HG02571 (cell line): ENCODE measurements around the gene STXBP5.
"Not testable (repeated sequence)": the region's sequence is repeated elsewhere in the genome, so short reads cannot be mapped to it uniquely, and the experiment has no call there.

Experiments used
- ATAC-seq: cut with Tn5 transposase; IDR thresholded peaks from one replicate; pipeline ENCODE4 v1.9.1; 2021; ENCODE audit warnings: mild to moderate bottlenecking, moderate library complexity; ENCODE audit not compliant: unreplicated experiment

STXBP5 gene

GRCh38 chr6:147372806-147373205 lies 168.6 kb downstream of the STXBP5 start:
- no peak for ATAC-seq

GRCh38 chr6:147378819-147379218 lies 174.6 kb downstream of the STXBP5 start:
- ATAC-seq = no peak

DNA sequence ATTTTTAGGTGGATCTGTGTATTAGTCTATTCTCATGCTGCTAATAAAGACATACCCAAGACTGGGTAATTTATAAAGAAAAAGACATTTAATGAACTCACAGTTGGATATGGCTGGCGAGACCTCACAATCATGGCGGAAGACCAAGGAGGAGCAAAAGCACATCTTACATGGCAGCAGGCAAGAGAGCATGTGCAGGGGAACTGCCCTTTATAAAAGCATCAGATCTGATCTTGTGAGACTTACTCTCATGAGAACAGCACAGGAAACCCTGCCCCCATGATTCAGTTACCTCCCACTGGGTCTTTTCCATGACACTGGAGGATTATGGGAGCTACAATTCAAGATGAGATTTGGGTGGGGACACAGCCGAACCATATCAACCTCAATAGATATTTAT lies 176.6 kb downstream of the STXBP5 start:
- ATAC-seq = not testable (repeated sequence)

- no peak for ATAC-seq
Observed at GRCh38 chr6:147381712-147382111, 177.5 kb downstream of the STXBP5 start.

- no peak for ATAC-seq
Observed at GRCh38 chr6:147382945-147383554, 178.8 kb downstream of the STXBP5 start.

DNA sequence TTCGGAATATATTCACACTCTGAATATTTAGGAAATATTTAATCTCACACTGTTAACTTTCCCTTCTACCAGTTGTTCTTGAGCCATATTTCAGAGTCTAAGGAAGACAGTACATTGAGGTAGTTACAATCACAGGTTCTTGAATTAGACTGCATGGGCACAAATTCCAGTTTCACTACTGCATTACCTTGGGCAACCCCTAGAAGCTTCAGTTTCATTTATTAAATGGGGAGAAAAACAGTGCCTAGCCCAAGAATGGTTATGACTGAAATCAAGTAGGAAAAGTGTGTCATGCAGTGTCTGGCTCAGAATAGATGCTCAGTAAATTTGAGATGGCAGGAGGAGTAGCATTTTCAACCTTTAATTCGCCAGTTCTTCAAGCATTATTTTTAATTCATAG lies 179.8 kb downstream of the STXBP5 start:
- peak; percentile 61 for ATAC-seq

- peak; percentile 66 for ATAC-seq
Observed at GRCh38 chr6:147384737-147385710, 180.8 kb downstream of the STXBP5 start.

- no peak for ATAC-seq
Observed at GRCh38 chr6:147389463-147389862, 185.2 kb downstream of the STXBP5 start.

DNA sequence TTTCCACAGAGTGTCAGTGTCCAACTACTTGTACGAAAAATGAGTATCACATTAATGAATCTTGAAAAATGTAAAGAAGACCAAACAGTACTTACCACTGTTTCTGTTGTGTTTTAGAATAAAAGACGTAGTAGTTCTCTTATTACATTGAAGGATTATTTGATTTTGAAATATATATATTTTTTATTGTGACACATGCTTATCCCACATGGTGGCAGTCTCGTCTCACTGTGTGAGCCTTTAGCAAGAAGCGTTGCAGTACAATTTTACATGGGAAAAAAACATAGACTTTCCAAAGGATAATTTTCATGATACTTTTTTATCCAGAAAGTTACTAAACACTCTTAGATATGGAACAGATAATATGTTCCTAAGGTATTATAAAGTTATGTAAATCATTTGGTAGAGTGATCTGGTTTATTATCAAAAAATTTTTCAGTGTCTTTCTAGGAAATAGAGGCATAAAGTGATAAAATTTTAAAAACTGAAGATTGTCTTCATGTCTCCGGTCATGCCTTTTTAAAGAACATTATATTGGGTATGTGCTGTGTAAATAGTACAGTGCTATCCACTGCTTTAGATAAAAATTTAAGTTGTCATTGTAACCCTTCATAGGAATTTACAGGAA lies 186.8 kb downstream of the STXBP5 start:
- ATAC-seq = no peak

DNA sequence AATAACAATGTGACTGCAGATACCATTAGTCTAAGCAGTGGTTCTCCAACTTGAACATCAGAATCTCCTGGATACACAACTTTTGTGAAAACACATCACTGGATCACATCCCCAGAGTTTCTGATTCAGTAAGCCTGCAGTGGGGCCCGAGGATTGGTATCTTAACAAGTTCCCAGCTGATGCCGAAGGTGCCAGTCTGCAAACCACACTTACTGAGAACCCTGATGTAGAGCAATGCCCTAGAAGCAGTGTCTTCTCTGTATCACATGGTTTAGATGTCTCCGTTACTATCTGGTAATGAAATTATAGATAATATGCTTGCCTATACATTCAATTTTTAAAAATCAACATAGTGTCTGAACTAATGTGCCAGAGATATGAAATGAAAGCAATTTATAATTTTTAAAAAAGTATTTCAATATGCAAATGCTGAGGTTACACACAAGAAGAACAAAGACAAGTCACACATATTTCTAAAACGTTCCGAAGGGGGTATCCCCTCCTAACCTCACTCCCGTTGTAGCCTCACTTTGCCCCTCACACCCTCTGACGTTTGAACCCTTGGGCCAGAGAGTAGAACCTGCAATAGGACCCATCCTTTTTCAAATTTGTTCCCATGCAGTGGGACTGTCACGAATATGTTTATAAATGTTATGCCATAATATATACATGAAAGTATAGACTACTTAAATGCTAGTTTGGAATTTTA lies 188.9 kb downstream of the STXBP5 start:
- ATAC-seq = no peak

DNA sequence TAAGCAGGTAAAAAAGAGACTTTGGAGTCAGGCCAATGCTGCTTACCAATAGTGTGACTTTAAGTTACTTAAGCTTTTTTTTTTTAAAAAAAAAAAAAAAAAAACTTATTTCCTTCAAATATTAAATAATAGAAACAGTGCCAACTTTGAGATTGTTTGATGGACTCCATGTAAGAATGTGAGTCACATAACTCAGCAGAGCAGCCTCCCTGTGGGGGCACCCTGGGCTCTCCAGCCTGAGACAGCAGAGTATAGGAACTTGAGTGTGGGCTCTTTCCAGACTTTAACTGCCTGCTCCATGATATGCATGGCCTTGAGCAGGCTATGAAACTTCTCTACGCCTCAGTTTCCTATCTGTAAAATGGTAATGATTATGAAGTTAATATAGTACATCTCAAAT lies 190.9 kb downstream of the STXBP5 start:
- no peak for ATAC-seq

DNA sequence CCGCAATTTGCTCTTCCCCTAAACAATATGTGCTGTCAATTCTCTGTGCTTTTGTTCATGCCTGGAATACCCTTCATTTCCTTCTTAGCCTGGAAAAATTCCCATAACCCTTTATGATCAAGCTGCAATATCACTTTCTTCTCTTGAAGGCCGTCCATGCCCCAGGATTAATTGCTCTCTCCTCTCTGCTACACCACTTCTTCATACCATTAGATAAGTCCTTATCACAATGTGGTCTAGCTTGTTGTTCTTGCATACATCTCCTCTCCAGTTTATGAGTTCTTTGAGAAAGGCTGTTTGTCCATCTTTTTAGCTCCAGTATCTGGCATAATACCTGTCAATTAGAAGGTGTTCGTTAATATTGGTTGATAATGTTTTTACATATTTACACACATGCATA lies 193.1 kb downstream of the STXBP5 start:
- no peak for ATAC-seq

- ATAC-seq = no peak
Observed at GRCh38 chr6:147400968-147401367, 196.8 kb downstream of the STXBP5 start.

DNA sequence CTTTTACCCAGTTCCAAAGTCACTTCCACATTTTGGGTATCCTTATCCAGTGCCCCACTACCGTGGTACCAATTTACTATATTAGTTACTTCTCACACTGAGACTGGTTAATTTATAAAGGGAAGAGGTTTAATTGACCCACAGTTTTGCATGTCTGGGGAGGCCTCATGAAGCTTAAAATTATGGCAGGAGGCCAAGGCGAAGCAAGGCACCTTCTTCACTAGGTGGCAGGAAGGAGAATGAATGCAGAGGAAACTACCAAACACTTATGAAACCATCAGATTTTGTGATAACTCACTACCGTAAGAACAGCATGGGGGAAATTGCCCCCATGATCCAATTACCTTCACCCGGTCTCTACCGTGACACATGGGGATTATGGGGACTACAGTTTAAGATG lies 197.6 kb downstream of the STXBP5 start:
- no peak for ATAC-seq

DNA sequence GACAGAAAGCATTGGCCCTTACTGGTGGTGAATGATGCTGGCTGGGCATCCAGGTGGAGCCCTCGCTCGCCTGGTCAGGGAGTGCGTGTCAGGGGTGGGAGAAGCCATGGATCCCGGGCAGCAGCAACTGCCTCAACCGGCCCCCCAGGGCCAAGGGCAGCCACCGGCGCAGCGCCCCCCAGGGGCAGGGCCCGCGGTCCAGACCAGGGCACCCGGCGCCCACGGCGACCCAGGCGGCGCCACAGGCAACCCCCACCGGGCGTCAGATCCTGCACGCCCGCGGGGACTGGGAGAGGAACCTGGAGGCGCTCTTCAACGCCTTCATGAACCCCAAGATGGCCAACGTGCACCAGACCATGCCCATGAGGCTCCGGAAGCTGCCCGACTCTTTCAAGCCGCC lies 202.6 kb downstream of the STXBP5 start:
- no peak for ATAC-seq

DNA sequence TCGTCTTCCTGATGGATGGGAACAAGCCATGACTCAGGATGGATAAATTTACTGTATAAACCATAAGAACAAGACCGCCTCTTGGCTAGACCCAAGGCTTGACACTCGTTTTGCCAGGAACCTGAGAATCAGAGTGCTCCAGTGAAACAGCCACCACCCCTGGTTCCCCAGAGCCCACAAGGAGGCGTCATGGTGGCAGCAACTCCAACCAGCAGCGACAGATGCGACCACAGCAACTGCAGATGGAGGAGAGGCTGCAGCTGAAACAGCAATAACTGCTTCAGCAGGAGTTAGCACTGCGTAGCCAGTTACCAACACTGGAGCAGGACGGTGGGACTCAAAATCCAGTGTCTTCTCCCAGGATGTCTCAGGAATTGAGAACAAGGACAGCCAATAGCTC lies 203.4 kb downstream of the STXBP5 start:
- no peak for ATAC-seq

GRCh38 chr6:147416622-147417021 lies 212.4 kb downstream of the STXBP5 start:
- no peak for ATAC-seq

GRCh38 chr6:147417954-147418353 lies 213.7 kb downstream of the STXBP5 start:
- ATAC-seq = no peak

GRCh38 chr6:147418523-147418922 lies 214.3 kb downstream of the STXBP5 start:
- no peak for ATAC-seq

GRCh38 chr6:147421903-147422302 lies 217.7 kb downstream of the STXBP5 start:
- ATAC-seq = no peak

DNA sequence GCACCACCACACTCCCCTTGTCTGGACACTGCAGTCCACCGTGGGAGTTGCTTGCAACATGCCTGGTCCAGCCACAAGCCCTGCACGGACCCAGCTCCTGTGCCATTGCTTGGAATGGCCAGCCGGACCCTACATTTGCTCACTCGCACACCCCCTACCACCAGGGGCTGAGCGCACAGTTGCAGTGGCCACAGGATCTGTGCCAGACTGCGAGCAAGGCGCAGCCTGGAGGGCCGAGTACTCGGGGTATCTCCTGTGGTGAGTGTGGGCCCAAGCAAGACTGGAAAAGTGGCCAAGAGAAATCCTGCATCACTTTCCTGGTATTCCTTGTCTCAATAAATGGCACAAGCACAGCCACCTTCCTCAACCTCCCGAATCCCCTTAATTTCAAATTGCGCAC lies 218.9 kb downstream of the STXBP5 start:
- no peak for ATAC-seq
